ENCODE data around the gene ACTL7B. TPM values are rescaled to one million over a fixed set of nuclear protein-coding genes. Genes with fewer than 3 reads are reported as not detected.

Gene ACTL7B
- total RNA-seq, 2 experiments from 2014 or later = not detected

GRCh38 chr9:108866001-108866420 lies 10.2 kb upstream of the ACTL7B start:
- no peaks in the 10 kb centered on the region for H3K27me3 Mint-ChIP-seq (ENCODE audit: low read depth)
- DNase-seq (no peak), ATAC-seq (no peak)
- no peaks in the 10 kb centered on the region for H3K9me3 Mint-ChIP-seq (ENCODE audit: insufficient read depth)
- ChIA-PET CTCF (no interaction called here), POLR2A (no interaction called here)
- no peaks in the 10 kb centered on the region for H3K4me1 Mint-ChIP-seq (ENCODE audit: low read depth)
- H3K36me3 Mint-ChIP-seq (ENCODE audit: low read depth) = peaks cover 21% of the 10 kb centered on the region
- no peak overlapping the region for H3K4me3 Mint-ChIP-seq
- no peak overlapping the region for H3K27ac Mint-ChIP-seq

GRCh38 chr9:108865037-108865436 lies 9.3 kb upstream of the ACTL7B start:
- Mint-ChIP-seq H3K4me3 (no peak overlapping the region), H3K9me3 (ENCODE audit: insufficient read depth) (no peaks in the 10 kb centered on the region), H3K27me3 (ENCODE audit: low read depth) (no peaks in the 10 kb centered on the region), H3K4me1 (ENCODE audit: low read depth) (no peaks in the 10 kb centered on the region), H3K27ac (no peak overlapping the region), H3K36me3 (ENCODE audit: low read depth) (peaks cover 15% of the 10 kb centered on the region)
- DNase-seq (no peak), ATAC-seq (no peak)
- CTCF ChIA-PET = no interaction called here
- POLR2A ChIA-PET = no interaction called here

- peaks cover 15% of the 10 kb centered on the region for H3K36me3 Mint-ChIP-seq (ENCODE audit: low read depth)
- no peaks in the 10 kb centered on the region for H3K9me3 Mint-ChIP-seq (ENCODE audit: insufficient read depth)
- POLR2A ChIA-PET = no interaction called here
- H3K4me3 Mint-ChIP-seq = no peak overlapping the region
- H3K27ac Mint-ChIP-seq = no peak overlapping the region
- CTCF ChIA-PET = no interaction called here
- ATAC-seq (no peak), DNase-seq (no peak)
- no peaks in the 10 kb centered on the region for H3K27me3 Mint-ChIP-seq (ENCODE audit: low read depth)
- no peaks in the 10 kb centered on the region for H3K4me1 Mint-ChIP-seq (ENCODE audit: low read depth)
Measured at GRCh38 chr9:108864446-108864845, 8.7 kb upstream of the ACTL7B start.

GRCh38 chr9:108863891-108864290 lies 8.1 kb upstream of the ACTL7B start:
- DNase-seq (no peak), ATAC-seq (no peak)
- H3K4me3 Mint-ChIP-seq = no peak overlapping the region
- H3K27me3 Mint-ChIP-seq (ENCODE audit: low read depth) = no peaks in the 10 kb centered on the region
- POLR2A ChIA-PET = no interaction called here
- H3K4me1 Mint-ChIP-seq (ENCODE audit: low read depth) = no peaks in the 10 kb centered on the region
- peaks cover 14% of the 10 kb centered on the region for H3K36me3 Mint-ChIP-seq (ENCODE audit: low read depth)
- CTCF ChIA-PET = no interaction called here
- no peaks in the 10 kb centered on the region for H3K9me3 Mint-ChIP-seq (ENCODE audit: insufficient read depth)
- H3K27ac Mint-ChIP-seq = no peak overlapping the region

- H3K27me3 Mint-ChIP-seq (ENCODE audit: low read depth) = no peaks in the 10 kb centered on the region
- DNase-seq (no peak), ATAC-seq (no peak)
- no peak within 1 kb of the TSS for H3K27ac Mint-ChIP-seq
- ChIA-PET CTCF (no interaction called here), POLR2A (no interaction called here)
- H3K4me1 Mint-ChIP-seq (ENCODE audit: low read depth) = no peaks in the 10 kb centered on the region
- H3K4me3 Mint-ChIP-seq = no peak within 1 kb of the TSS
- peaks cover 3% of the 10 kb centered on the region for H3K36me3 Mint-ChIP-seq (ENCODE audit: low read depth)
- H3K9me3 Mint-ChIP-seq (ENCODE audit: insufficient read depth) = no peaks in the 10 kb centered on the region
Measured at GRCh38 chr9:108861997-108862396, 6.2 kb upstream of the ACTL7B start, which contains the start of gene ACTL7A. ACTL7A (plus strand) TSS chr9:108862266; CDS start chr9:108862323, 57 bp downstream.

GRCh38 chr9:108861464-108861863 lies 5.7 kb upstream of the ACTL7B start:
- ATAC-seq (no peak), DNase-seq (no peak)
- ChIA-PET POLR2A (interaction anchor here (0.6 kb wide), 1 partner anchor 155 kb away, joined by 4 read pairs; no protein-coding TSS in a partner anchor), CTCF (no interaction called here)
- no peaks in the 10 kb centered on the region for H3K4me1 Mint-ChIP-seq (ENCODE audit: low read depth)
- H3K4me3 Mint-ChIP-seq = no peak overlapping the region
- H3K9me3 Mint-ChIP-seq (ENCODE audit: insufficient read depth) = no peaks in the 10 kb centered on the region
- no peaks in the 10 kb centered on the region for H3K27me3 Mint-ChIP-seq (ENCODE audit: low read depth)
- H3K36me3 Mint-ChIP-seq (ENCODE audit: low read depth) = peaks cover 3% of the 10 kb centered on the region
- H3K27ac Mint-ChIP-seq = no peak overlapping the region

- no peaks in the 10 kb centered on the region for H3K36me3 Mint-ChIP-seq (ENCODE audit: low read depth)
Measured at GRCh38 chr9:108860764-108861163, 5.0 kb upstream of the ACTL7B start.

GRCh38 chr9:108860354-108860753 lies 4.6 kb upstream of the ACTL7B start:
- H3K4me1 Mint-ChIP-seq (ENCODE audit: low read depth) = no peaks in the 10 kb centered on the region
- CTCF ChIA-PET = no interaction called here

More at GRCh38 chr9:108860764-108861163, 5.0 kb upstream of the ACTL7B start:
- ChIA-PET POLR2A (interaction anchor here (0.6 kb wide), 1 partner anchor 156 kb away, joined by 4 read pairs; no protein-coding TSS in a partner anchor), CTCF (no interaction called here)
- no peak overlapping the region for H3K27ac Mint-ChIP-seq
- no peaks in the 10 kb centered on the region for H3K4me1 Mint-ChIP-seq (ENCODE audit: low read depth)
- no peaks in the 10 kb centered on the region for H3K9me3 Mint-ChIP-seq (ENCODE audit: insufficient read depth)
- ATAC-seq = no peak
- no peak for DNase-seq
- H3K4me3 Mint-ChIP-seq = no peak overlapping the region
- no peaks in the 10 kb centered on the region for H3K27me3 Mint-ChIP-seq (ENCODE audit: low read depth)

GRCh38 chr9:108859459-108860114 lies 3.8 kb upstream of the ACTL7B start:
- no peak overlapping the region for H3K27ac Mint-ChIP-seq
- no peaks in the 10 kb centered on the region for H3K36me3 Mint-ChIP-seq (ENCODE audit: low read depth)
- DNase-seq = no peak
- H3K9me3 Mint-ChIP-seq (ENCODE audit: insufficient read depth) = no peaks in the 10 kb centered on the region
- H3K4me3 Mint-ChIP-seq = no peak overlapping the region
- no peak for ATAC-seq
- ChIA-PET CTCF (no interaction called here), POLR2A (interaction anchor here (0.8 kb wide), 1 partner anchor 19 kb away, joined by 3 read pairs; no protein-coding TSS in a partner anchor)
- no peaks in the 10 kb centered on the region for H3K4me1 Mint-ChIP-seq (ENCODE audit: low read depth)
- no peaks in the 10 kb centered on the region for H3K27me3 Mint-ChIP-seq (ENCODE audit: low read depth)

More at GRCh38 chr9:108860354-108860753, 4.6 kb upstream of the ACTL7B start:
- no peaks in the 10 kb centered on the region for H3K27me3 Mint-ChIP-seq (ENCODE audit: low read depth)
- DNase-seq (no peak), ATAC-seq (no peak)
- no peak overlapping the region for H3K4me3 Mint-ChIP-seq
- POLR2A ChIA-PET = interaction anchor here (0.8 kb wide), 1 partner anchor 18 kb away, joined by 3 read pairs; no protein-coding TSS in a partner anchor
- H3K9me3 Mint-ChIP-seq (ENCODE audit: insufficient read depth) = no peaks in the 10 kb centered on the region
- H3K36me3 Mint-ChIP-seq (ENCODE audit: low read depth) = no peaks in the 10 kb centered on the region
- H3K27ac Mint-ChIP-seq = no peak overlapping the region

- ChIA-PET CTCF (no interaction called here), POLR2A (no interaction called here)
- no peaks in the 10 kb centered on the region for H3K4me1 Mint-ChIP-seq (ENCODE audit: low read depth)
- no peaks in the 10 kb centered on the region for H3K36me3 Mint-ChIP-seq (ENCODE audit: low read depth)
- H3K27me3 Mint-ChIP-seq (ENCODE audit: low read depth) = no peaks in the 10 kb centered on the region
- no peak overlapping the region for H3K27ac Mint-ChIP-seq
- DNase-seq (no peak), ATAC-seq (no peak)
- H3K9me3 Mint-ChIP-seq (ENCODE audit: insufficient read depth) = no peaks in the 10 kb centered on the region
- no peak overlapping the region for H3K4me3 Mint-ChIP-seq
Measured at GRCh38 chr9:108857572-108857971, 1.8 kb upstream of the ACTL7B start.

- ATAC-seq (no peak), DNase-seq (no peak)
- H3K4me3 Mint-ChIP-seq = no peak overlapping the region
- CTCF ChIA-PET = no interaction called here
- no peaks in the 10 kb centered on the region for H3K4me1 Mint-ChIP-seq (ENCODE audit: low read depth)
- no peak overlapping the region for H3K27ac Mint-ChIP-seq
- H3K9me3 Mint-ChIP-seq (ENCODE audit: insufficient read depth) = no peaks in the 10 kb centered on the region
- H3K36me3 Mint-ChIP-seq (ENCODE audit: low read depth) = no peaks in the 10 kb centered on the region
- POLR2A ChIA-PET = no interaction called here
- no peaks in the 10 kb centered on the region for H3K27me3 Mint-ChIP-seq (ENCODE audit: low read depth)
Measured at GRCh38 chr9:108855529-108855886, 278 bp downstream of the ACTL7B start.

- DNase-seq = no peak
- ATAC-seq = no peak
- H3K9me3 Mint-ChIP-seq (ENCODE audit: insufficient read depth) = no peaks in the 10 kb centered on the region
- POLR2A ChIA-PET = no interaction called here
- H3K36me3 Mint-ChIP-seq (ENCODE audit: low read depth) = no peaks in the 10 kb centered on the region
- no peaks in the 10 kb centered on the region for H3K27me3 Mint-ChIP-seq (ENCODE audit: low read depth)
- no peak overlapping the region for H3K4me3 Mint-ChIP-seq
- H3K4me1 Mint-ChIP-seq (ENCODE audit: low read depth) = no peaks in the 10 kb centered on the region
- H3K27ac Mint-ChIP-seq = no peak overlapping the region
- CTCF ChIA-PET = no interaction called here
Measured at GRCh38 chr9:108854641-108855528, 901 bp downstream of the ACTL7B start.

Measured in activated CD8-positive, alpha-beta T cell treated with anti-CD3 and anti-CD28 coated beads, Interleukin-2, amount 10 ng/mL, durations not matched to agents 7 days and 5 days (primary cell).